Tibial artery (tissue), 4 donors: ENCODE measurements around the gene CDKN2B-AS1.

ENCODE experiments used
- DNase-seq, 2 donors: peaks; one replicate each; pipeline ENCODE4 v3.0.0-alpha.2; 2019
- H3K27ac ChIP-seq, 2 donors: fragments of 200-600 bp; sonication (generic) in 1 of 2; 1 replicate in 1 of 2; 2 replicates in 1 of 2; pipeline ENCODE4 v1.5.1; 2018 to 2019; ENCODE audit warnings: mild to moderate bottlenecking in 1 of 2
- H3K27me3 ChIP-seq, 2 donors: fragments of 200-600 bp; sonication (generic) in 1 of 2; one replicate each; pipeline versions ENCODE4 v1.5.1 to v1.6.0; 2016 to 2019
- H3K36me3 ChIP-seq, 3 donors: fragments of 200-600 bp; sonication (generic) in 2 of 3; one replicate each; pipeline ENCODE4 v1.5.1; 2016 to 2019; ENCODE audit warnings: mild to moderate bottlenecking in 2 of 3
- H3K4me1 ChIP-seq, 4 donors: fragments of 200-600 bp; sonication (generic) in 2 of 4; 1 replicate in 3 of 4; 2 replicates in 1 of 4; pipeline ENCODE4 v1.5.1; 2016 to 2019
- H3K4me3 ChIP-seq, 2 donors: fragments of 200-600 bp; sonication (generic) in 1 of 2; 1 replicate in 1 of 2; 2 replicates in 1 of 2; pipeline ENCODE4 v1.5.1; 2018 to 2019; ENCODE audit warnings: mild to moderate bottlenecking in 2 of 2
- H3K9me3 ChIP-seq, 3 donors: fragments of 200-600 bp; sonication (generic) in 1 of 3; one replicate each; pipeline ENCODE4 v1.5.1; 2016 to 2019
- CTCF ChIP-seq, 2 experiments: fragments of 200-600 bp in 1 of 2; fragments of 450-650 bp in 1 of 2; IDR thresholded peaks; one replicate each; pipeline ENCODE4 v1.5.1; 2017 to 2019; ENCODE audit warnings: antibody characterized with exemption in 2 of 2, mild to moderate bottlenecking in 1 of 2, moderate library complexity in 1 of 2
- intact Hi-C: fragments of 100-400 bp; cut with DNase I; formaldehyde crosslinking; loops from one replicate; pipeline ENCODE4 v1.15.0; 2023; ENCODE audit warnings: low total_unique reads

CDKN2B-AS1 gene

DNA sequence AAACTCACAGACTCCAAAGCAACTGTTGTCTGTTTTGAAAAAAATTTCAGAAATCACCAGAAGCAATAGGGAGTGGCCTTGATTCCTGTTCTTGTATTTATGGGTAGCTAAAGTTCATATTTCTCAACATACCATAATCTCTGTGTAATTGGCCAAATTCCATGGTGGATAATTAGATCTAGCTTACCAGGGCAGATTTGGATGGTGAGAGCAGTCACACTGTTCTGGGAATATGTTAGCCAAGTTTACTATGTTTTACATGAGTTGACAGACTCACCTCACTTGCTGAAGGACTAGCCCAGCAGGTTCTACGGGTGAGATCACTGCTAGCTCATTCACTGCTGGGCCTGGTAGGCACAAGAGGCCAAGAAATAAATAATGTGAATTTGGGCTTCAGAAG lies 47.2 kb downstream of the CDKN2B-AS1 start:
- Histone ChIP-seq H3K9me3 (no peaks in the 10 kb centered on the region), H3K27me3 (no peaks in the 10 kb centered on the region), H3K4me1 (no peaks in the 10 kb centered on the region), H3K36me3 (no peaks in the 10 kb centered on the region), H3K27ac (no peak overlapping the region), H3K4me3 (no peak overlapping the region)
- intact Hi-C loops: no loop called here
- TF ChIP-seq CTCF (IDR thresholded peaks at IDR 0.05): no peak
- DNase-seq: no peak

DNA sequence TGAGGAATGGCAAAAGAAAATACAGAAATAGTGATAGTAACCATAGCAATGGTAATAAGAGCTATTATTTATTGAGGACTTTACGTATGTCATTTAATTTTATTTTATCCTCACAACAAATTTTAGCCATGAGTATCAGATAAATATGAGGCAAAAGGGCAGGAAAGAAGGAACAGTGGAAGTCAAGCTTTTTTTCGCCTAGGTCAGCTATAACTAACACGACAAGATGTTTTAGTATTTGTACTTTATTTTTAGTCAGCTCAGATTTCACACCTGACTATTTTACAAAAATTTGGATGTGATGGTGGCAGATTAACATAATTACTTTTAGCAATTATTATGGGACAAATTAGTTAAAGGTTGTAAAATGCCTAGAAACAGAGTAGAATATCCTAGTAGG lies 49.3 kb downstream of the CDKN2B-AS1 start:
- Histone ChIP-seq H3K9me3 (no peaks in the 10 kb centered on the region), H3K4me1 (no peaks in the 10 kb centered on the region)
- intact Hi-C loops: no loop called here

DNA sequence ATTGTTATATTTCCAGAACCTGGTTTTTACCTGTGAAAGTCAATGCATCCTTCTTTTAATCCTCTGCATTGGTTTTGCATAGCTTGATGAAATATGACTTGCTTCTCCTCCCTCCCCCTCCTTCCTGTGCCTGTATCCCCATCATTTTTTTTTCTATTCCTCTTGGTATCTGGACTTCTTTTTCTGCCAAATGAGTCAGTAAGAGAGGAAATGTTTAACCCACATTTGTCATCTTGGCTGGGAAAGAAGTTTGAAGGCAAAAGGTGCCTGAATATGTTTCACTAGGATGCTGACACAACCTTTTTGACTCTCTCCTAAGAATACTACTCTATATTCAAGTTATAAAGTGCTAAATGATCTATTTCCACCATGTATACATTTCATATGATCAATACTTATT lies 50.0 kb downstream of the CDKN2B-AS1 start:
- no peak overlapping the region for H3K27ac ChIP-seq
- intact Hi-C loops: no loop called here
- TF ChIP-seq CTCF (IDR thresholded peaks at IDR 0.05): no peak
- H3K9me3 ChIP-seq: no peaks in the 10 kb centered on the region
- DNase-seq: no peak
- H3K36me3 ChIP-seq: no peaks in the 10 kb centered on the region
- no peak overlapping the region for H3K4me3 ChIP-seq
- H3K27me3 ChIP-seq: no peaks in the 10 kb centered on the region
- no peaks in the 10 kb centered on the region for H3K4me1 ChIP-seq

More for the DNA sequence above, 49.3 kb downstream of the CDKN2B-AS1 start:
- no peak for DNase-seq
- H3K4me3 ChIP-seq: no peak overlapping the region
- no peak overlapping the region for H3K27ac ChIP-seq
- no peak for TF ChIP-seq CTCF (IDR thresholded peaks at IDR 0.05)
- H3K27me3 ChIP-seq: no peaks in the 10 kb centered on the region
- no peaks in the 10 kb centered on the region for H3K36me3 ChIP-seq

GRCh38 chr9:22045423-22045822 lies 50.8 kb downstream of the CDKN2B-AS1 start:
- intact Hi-C loops: no loop called here
- no peaks in the 10 kb centered on the region for H3K27me3 ChIP-seq
- no peaks in the 10 kb centered on the region for H3K4me1 ChIP-seq
- no peak overlapping the region for H3K4me3 ChIP-seq
- H3K36me3 ChIP-seq: no peaks in the 10 kb centered on the region
- H3K27ac ChIP-seq: no peak overlapping the region
- no peak for DNase-seq
- no peaks in the 10 kb centered on the region for H3K9me3 ChIP-seq
- TF ChIP-seq CTCF (IDR thresholded peaks at IDR 0.05): no peak

DNA sequence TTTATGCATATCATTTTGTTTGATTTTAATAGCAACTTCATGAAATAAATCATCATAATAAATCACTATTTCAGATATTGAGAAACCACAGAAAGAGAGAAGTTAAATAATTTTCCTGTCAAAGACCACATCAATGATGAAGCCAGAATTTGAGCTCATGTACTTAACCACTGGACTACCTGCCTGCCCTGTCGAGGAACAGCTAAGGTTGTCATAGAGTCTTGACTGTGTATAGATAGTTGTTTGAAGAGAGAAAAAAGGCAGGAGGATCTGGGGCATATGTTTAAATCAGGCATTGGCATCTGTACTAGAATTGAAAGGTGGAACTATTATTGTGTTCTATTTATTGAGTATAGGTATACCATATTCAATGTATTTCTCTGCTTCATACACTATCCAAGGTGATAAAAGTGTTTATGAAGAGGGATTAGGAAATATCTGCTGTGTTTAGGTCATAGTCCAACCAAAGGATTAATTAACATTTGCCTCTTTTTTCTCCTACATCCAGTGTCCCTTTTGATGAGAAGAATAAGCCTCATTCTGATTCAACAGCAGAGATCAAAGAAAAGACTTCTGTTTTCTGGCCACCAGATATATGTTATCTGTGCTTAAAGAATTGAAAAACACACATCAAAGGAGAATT lies 51.8 kb downstream of the CDKN2B-AS1 start:
- H3K4me1 ChIP-seq: no peaks in the 10 kb centered on the region
- no peak for DNase-seq
- TF ChIP-seq CTCF (IDR thresholded peaks at IDR 0.05): no peak
- no peak overlapping the region for H3K4me3 ChIP-seq
- no peaks in the 10 kb centered on the region for H3K27me3 ChIP-seq
- intact Hi-C loops: no loop called here
- no peaks in the 10 kb centered on the region for H3K9me3 ChIP-seq
- no peaks in the 10 kb centered on the region for H3K36me3 ChIP-seq
- no peak overlapping the region for H3K27ac ChIP-seq

- intact Hi-C loops: no loop called here
- H3K27ac ChIP-seq: no peak overlapping the region
- no peak for DNase-seq
- no peak for TF ChIP-seq CTCF (IDR thresholded peaks at IDR 0.05)
- H3K27me3 ChIP-seq: no peaks in the 10 kb centered on the region
- H3K9me3 ChIP-seq: no peaks in the 10 kb centered on the region
- no peaks in the 10 kb centered on the region for H3K4me1 ChIP-seq
- no peaks in the 10 kb centered on the region for H3K36me3 ChIP-seq
- H3K4me3 ChIP-seq: no peak overlapping the region
These were observed 53.0 kb downstream of the CDKN2B-AS1 start for GRCh38 chr9:22047596-22047995.
